ENCODE measurements around the gene GPR63. TPM values are rescaled to one million over a fixed set of nuclear protein-coding genes. Genes with fewer than 3 reads are reported as not detected.
A peak's percentile ranks its signal among the peaks of the same experiment; 100 is the strongest.

The GPR63 gene
- total RNA-seq, 6 experiments from 2014 or later: 0.02 to 0.16 (median 0.07) TPM; not detected in 2

DNA sequence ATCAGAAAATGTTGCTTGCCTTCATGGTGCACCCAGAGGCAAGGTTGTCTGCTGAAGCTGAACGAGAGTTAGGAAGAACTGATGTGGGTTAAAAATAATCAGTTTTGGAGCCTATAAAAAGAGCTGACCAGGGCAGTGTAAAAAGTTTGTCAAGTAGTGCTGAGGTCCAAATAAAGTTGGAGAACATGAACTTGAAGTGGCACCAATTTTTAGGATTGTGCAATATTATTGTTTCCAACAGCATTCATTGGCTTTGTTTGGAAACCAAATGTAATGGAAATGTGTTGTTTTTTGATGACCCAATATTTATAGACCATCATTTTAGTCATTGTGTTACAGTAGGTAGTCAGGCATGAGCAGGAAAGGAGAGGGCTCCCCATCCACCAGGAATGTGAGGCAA lies 55.7 kb downstream of the GPR63 start:
- WGBS (ENCODE audit: insufficient coverage, low coverage, low lambda C conversion rate, missing lambda C conversion rate): 27% methylated on average over 1 of the region's 1 CpG
- TF ChIP-seq, protein P1, sequence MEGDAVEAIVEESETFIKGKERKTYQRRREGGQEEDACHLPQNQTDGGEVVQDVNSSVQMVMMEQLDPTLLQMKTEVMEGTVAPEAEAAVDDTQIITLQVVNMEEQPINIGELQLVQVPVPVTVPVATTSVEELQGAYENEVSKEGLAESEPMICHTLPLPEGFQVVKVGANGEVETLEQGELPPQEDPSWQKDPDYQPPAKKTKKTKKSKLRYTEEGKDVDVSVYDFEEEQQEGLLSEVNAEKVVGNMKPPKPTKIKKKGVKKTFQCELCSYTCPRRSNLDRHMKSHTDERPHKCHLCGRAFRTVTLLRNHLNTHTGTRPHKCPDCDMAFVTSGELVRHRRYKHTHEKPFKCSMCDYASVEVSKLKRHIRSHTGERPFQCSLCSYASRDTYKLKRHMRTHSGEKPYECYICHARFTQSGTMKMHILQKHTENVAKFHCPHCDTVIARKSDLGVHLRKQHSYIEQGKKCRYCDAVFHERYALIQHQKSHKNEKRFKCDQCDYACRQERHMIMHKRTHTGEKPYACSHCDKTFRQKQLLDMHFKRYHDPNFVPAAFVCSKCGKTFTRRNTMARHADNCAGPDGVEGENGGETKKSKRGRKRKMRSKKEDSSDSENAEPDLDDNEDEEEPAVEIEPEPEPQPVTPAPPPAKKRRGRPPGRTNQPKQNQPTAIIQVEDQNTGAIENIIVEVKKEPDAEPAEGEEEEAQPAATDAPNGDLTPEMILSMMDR (IDR thresholded peaks at IDR 0.05): no peak
- no peak for TF ChIP-seq POLR2A (IDR thresholded peaks at IDR 0.05)
- Histone ChIP-seq H3K4me1 (no peaks in the 10 kb centered on the region), H3K4me3 (no peak overlapping the region), H3K9me3 (no peaks in the 10 kb centered on the region), H3K27me3 (no peaks in the 10 kb centered on the region), H3K27ac (no peak overlapping the region), H3K36me3 (no peaks in the 10 kb centered on the region)
- intact Hi-C loops (cut with DNase I): no loop called here
- ATAC-seq (no peak), DNase-seq (no peak)

DNA sequence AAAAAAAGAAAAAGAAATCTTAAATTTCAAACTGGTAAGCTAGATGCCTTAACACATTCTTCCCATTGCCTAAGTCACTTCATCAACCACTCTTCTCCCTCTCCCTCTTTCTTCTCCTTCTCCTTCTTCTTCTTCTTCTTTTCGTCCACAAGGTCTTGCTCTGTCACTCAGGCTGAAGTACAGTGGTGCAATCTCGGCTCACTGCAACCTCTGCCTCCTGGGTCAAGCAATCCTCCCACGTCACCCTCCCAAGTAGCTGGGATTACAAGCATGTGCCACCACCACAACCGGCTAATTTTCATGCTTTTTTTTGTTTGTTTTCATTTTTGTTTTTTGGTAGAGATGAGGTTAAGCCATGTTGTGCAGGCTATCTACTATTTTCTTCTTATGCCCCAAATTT lies 60.2 kb downstream of the GPR63 start:
- Histone ChIP-seq H3K27me3 (no peaks in the 10 kb centered on the region), H3K9me3 (no peaks in the 10 kb centered on the region), H3K36me3 (no peaks in the 10 kb centered on the region), H3K4me1 (no peaks in the 10 kb centered on the region), H3K4me3 (no peak overlapping the region), H3K27ac (no peak overlapping the region)
- DNase-seq (no peak), ATAC-seq (no peak)
- TF ChIP-seq, protein P1 (IDR thresholded peaks at IDR 0.05): no peak
- no peak for TF ChIP-seq POLR2A (IDR thresholded peaks at IDR 0.05)
- intact Hi-C loops (cut with DNase I): no loop called here
- 52% methylated on average over 4 of the region's 4 CpGs for WGBS (ENCODE audit: insufficient coverage, low coverage, low lambda C conversion rate, missing lambda C conversion rate)

DNA sequence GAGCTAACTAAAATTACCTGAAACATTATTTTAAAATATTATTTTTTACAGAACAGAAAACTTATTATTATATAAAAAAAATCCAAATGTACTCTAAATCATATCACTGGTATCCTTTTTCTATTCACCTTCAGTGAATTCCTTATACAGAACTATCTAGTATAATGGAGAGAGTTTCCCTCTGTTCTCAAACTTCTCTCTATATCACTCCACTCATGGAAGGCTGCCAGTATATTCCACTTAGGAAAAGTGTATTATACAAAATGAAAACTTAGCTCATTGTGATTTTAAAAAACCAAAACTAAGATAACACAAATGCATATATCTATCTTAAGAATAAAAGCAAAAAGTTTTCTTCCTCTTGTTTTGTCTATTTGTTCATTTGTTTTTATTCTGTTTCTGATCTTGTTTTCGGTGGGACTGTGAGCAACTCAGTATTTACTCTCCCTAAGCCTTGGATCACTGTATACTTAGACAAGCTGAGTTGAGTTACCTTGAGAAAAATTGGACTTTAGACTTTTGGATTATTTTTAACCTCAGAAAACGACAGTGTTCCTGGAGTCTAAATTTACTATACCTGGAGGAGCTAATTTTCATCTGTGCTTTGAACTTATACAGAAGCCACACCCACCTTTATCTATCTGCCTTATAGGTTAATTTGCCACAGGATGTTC lies 61.4 kb downstream of the GPR63 start:
- intact Hi-C loops (cut with DNase I): no loop called here
- H3K9me3 ChIP-seq: no peaks in the 10 kb centered on the region
- H3K27ac ChIP-seq: no peak overlapping the region
- no peaks in the 10 kb centered on the region for H3K36me3 ChIP-seq
- no peaks in the 10 kb centered on the region for H3K4me1 ChIP-seq
- no peak overlapping the region for H3K4me3 ChIP-seq
- DNase-seq (no peak), ATAC-seq (no peak)
- WGBS (ENCODE audit: insufficient coverage, low coverage, low lambda C conversion rate, missing lambda C conversion rate): 14% methylated on average over 2 of the region's 2 CpGs
- no peaks in the 10 kb centered on the region for H3K27me3 ChIP-seq
- TF ChIP-seq POLR2A (IDR thresholded peaks at IDR 0.05): no peak
- TF ChIP-seq, protein P1 (IDR thresholded peaks at IDR 0.05): no peak

DNA sequence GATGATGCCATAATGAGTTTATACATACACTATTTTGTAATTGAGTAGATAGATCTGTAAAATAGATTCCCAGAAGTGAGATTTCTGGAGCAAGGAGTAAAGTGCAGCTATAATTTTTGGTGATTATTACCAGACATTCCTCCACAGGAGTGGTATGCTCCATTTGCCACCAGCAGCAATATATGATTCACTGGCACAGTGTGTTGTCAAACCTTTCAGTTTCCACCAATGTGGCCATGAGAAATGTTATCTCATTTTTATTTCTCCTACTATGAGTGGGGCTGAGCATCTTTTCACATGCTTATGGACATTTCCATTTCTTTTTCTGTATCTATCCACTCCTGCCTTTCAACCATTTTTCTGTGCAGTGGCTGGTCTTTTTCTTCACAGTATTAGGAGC lies 70.5 kb downstream of the GPR63 start:
- Histone ChIP-seq H3K27me3 (no peaks in the 10 kb centered on the region), H3K9me3 (no peaks in the 10 kb centered on the region), H3K4me1 (no peaks in the 10 kb centered on the region), H3K4me3 (no peak overlapping the region), H3K36me3 (no peaks in the 10 kb centered on the region), H3K27ac (no peak overlapping the region)
- DNase-seq: no peak
- no peak for ATAC-seq
- intact Hi-C loops (cut with DNase I): no loop called here
- TF ChIP-seq, protein P1 (IDR thresholded peaks at IDR 0.05): no peak
- TF ChIP-seq POLR2A (IDR thresholded peaks at IDR 0.05): no peak

DNA sequence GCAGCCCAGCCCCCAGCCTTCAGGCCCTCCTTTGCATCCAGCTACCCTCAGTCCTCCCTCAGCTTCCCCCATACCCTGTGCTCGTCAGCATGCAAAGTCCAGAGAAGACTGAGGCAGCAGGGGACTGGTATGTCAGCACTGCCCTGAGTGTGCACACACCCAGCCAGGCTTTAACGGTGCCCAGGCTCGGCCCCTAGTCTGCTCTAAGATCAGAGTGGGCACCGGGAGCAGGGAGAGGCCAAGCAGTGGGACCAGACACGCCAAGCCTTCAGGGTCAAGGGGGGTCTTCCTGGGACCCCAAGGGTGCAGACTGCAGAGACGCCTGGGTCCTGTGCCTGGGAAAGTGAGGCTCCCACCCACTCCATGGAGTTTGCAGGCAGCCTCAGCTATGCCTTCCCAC lies 74.7 kb downstream of the GPR63 start:
- H3K36me3 ChIP-seq: no peaks in the 10 kb centered on the region

More for the DNA sequence above, 74.7 kb downstream of the GPR63 start:
- WGBS (ENCODE audit: insufficient coverage, low coverage, low lambda C conversion rate, missing lambda C conversion rate): 20% methylated on average over 1 of the region's 6 CpGs
- Histone ChIP-seq H3K4me1 (no peaks in the 10 kb centered on the region), H3K27me3 (no peaks in the 10 kb centered on the region), H3K27ac (no peak overlapping the region), H3K4me3 (no peak overlapping the region), H3K9me3 (no peaks in the 10 kb centered on the region)
- intact Hi-C loops (cut with DNase I): no loop called here
- DNase-seq: no peak
- peak in 1 of 4 donors; percentile 20 for ATAC-seq
- TF ChIP-seq, protein P1 (IDR thresholded peaks at IDR 0.05): no peak
- no peak for TF ChIP-seq POLR2A (IDR thresholded peaks at IDR 0.05)
